GM21576 (cell line): ENCODE results near the gene CDK10.

Source experiments
- ATAC-seq: cut with Tn5 transposase; IDR thresholded peaks from one replicate; pipeline ENCODE4 v1.9.1; 2021; ENCODE audit warnings: mild to moderate bottlenecking, moderate library complexity; ENCODE audit not compliant: unreplicated experiment

CDK10 gene

GRCh38 chr16:89710709-89711564 lies 24.4 kb downstream of the CDK10 start:
- ATAC-seq, result no peak

- ATAC-seq, result no peak
Measured at GRCh38 chr16:89711601-89712273, 25.2 kb downstream of the CDK10 start.

DNA sequence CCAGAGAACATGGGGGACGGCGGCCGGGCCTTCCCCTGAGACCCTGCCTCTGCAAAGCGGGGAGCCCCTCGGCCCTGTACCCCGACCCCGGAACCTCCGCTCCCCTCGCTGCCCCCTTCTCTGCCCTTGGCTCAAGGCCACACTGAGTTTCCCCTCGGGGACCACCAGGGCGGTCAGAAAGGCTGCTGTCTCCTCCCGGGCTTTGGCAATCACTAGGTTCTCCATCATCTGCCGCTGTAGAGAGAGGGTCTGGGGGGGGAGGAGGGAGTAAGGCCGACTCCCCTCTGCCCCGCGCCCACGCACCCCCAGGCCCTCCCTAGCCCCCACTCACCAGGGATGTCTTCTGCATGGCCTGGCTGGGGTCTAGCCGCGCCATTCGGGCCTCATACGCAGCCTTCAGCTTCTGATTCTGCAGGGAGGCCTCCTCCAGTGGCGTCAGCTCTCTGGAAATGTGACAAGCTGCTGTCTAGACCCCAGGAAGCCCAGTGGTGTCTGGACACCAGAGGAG lies 25.8 kb downstream of the CDK10 start:
- no peak for ATAC-seq

- no peak for ATAC-seq
Measured at GRCh38 chr16:89716493-89716892, 30.0 kb downstream of the CDK10 start.

DNA sequence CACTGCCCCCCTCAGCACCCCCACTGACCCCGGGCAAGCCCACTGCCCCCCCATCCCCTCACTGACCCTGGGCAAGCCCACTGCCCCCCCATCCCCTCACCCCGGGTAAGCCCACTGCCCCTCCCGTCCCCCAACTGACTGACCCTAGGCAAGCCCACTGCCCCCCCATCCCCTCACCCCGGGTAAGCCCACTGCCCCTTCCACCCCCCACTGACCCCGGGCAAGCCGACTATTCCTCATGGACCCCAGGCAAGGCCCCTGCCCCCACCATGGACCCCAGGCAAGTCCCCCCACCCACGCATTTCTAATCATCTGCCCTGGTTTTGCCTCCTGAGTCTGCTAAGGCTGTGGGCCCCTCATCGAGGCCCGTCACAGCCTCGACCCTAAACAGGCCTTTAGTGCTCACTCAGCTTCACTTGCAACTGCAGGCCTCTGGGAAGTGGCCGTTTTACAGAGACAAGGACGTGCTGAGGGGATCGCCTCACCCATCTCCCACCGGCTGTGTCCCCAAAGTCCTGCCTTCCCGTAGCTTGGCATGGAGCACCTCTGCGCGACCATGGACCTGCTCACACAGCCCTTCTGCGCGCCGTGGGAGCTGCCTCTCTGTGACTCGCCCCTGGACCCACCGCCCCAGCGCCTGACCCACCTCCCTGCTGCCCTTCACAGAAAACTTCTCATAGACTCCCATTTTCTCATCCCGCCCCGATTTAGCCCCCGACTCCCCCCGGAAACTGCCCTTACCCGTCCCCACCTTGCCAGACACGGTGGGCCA lies 30.6 kb downstream of the CDK10 start:
- ATAC-seq, result no peak

GRCh38 chr16:89717688-89718505 lies 31.4 kb downstream of the CDK10 start:
- no peak for ATAC-seq

GRCh38 chr16:89720551-89720812 lies 34.0 kb downstream of the CDK10 start:
- peak; percentile 15 for ATAC-seq

DNA sequence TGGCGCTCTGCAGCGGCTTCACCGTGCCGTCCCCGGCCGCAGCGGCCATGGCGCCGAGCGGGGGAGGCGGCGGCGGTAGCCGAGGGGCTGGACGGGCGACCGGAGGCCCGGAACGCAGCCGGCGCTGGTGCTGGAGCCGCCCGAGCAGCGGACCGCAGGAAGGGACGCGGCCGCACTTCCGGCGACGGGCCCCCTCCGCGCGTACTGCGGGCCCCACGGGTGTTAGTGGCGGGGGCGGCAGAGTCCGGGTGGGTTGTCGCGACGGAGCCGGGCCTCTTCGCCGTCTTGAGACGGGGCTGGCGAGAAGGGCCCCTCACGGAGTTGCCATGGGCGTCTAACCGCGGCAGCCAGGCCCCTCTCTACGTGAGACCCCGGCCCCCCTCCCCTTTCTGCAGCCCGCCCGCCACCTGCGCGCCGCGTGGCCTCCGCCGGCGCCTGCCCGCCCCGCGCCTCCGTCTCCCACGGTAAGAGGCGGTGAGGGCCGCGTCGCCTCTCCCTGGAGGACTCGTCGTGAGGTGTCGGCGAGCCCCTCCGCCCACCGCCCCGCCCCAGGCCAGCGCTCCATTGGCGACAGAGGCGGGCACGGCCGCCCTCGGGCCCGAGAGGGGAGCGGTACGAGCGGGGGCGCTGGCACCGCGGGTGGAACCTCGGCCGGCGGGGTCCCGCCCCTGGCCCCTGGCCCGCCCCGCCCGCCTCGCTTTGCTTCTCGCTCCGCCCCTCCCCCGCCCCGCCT lies 34.5 kb downstream of the CDK10 start, which contains the start of the genes VPS9D1 and ZNF276:
Gene VPS9D1, minus strand, starts transcription at position 86 of the 733 bp plus-strand sequence. Its CDS starts 37 bp downstream, at position 49.
Gene ZNF276, plus strand, starts transcription at position 725 of the 733 bp plus-strand sequence. CDS start 104 bp downstream, outside the sequence.
- peak; percentile 36 for ATAC-seq

- peak; percentile 33 for ATAC-seq
Measured at GRCh38 chr16:89721546-89722391, 35.3 kb downstream of the CDK10 start.

GRCh38 chr16:89722392-89723278 lies 36.1 kb downstream of the CDK10 start:
- peak; percentile 28 for ATAC-seq

DNA sequence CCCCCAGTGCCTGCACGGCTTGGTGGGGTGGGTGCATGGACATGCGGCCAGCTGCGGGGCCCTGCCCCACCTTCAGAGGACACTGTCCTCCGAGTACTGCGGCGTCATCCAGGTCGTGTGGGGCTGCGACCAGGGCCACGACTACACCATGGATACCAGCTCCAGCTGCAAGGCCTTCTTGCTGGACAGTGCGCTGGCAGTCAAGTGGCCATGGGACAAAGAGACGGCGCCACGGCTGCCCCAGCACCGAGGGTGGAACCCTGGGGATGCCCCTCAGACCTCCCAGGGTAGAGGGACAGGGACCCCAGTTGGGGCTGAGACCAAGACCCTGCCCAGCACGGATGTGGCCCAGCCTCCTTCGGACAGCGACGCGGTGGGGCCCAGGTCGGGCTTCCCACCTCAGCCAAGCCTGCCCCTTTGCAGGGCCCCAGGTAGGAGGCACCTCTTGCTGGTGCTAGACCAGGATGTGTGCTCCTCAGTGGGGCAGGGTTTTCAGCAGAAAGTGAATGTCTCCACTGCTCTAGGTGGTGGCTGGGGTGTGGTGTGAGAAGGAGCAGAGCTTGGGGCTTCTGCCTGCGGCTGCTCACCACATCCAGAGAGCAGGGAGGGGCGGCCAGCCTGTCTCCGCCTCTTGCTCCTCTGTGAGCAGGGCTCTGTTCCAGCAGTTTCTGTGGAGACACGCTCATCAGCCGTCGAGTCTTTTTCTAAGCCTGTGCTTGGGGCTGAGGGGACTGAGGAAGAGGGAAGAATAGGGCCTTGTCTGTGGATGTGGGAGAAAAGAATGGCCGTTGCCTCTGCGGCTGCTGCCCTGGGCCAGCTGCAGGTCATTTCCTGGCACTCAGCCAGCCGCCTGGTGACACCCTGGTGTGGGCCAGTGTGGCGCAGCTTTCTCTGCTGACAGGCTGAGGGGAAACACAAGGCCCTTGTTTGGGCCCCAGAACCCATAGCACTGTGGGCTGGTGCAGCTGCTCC lies 37.1 kb downstream of the CDK10 start:
- ATAC-seq, result no peak

DNA sequence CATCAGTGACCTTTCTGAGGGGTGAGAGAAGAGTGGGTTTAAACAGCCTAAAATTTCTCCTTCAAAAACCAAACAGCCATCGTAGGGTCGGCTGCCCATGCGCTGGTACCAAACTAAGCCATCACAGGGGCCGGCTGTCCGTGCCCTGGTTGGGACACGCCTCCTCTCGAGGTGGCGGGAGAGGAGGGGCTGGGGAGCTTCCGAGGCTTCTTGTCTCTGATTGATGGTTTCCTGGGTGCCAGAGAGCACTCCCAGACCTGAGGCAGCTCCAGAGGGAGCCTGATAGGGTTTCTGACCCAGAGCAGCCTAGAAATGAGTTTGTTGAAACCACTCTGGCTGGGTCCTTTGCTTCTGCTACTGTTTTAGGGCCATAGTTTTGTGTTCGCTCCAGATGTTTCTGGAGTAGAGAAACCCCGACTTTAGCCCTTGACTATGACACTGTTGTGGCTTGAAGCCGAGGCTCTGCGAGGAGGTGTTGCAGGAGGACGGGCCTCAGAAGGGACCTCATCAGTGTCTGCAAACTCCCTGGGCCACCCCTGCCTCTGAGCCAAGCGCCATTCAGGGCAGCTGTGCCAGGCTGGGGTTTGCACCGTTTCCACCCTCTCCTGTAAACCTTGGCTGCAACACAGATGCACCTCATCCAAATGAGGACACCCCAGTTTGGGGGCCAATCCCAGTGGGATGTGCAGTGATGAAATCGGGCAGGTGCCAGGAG lies 41.1 kb downstream of the CDK10 start:
- ATAC-seq, result no peak

DNA sequence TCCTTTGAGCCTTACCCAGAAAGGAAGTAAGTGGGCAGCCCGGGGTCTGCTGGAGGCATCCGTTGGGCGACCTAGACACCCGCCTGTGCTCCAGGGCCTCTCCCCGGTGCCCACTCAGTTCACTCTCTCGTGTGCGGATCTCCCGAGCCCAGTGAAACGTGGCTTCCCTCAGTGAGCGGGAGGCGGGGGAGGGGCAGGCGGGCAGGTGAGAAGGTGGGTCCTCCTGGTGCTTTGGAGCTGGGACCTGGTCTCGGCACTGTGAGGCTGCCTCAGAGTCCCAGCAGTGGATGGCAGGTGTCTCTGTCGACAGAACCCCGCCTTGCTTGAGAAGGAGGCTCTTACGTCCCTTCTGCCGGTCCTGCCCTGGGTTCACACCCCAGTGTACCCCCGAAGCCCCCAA lies 42.8 kb downstream of the CDK10 start:
- no peak for ATAC-seq

DNA sequence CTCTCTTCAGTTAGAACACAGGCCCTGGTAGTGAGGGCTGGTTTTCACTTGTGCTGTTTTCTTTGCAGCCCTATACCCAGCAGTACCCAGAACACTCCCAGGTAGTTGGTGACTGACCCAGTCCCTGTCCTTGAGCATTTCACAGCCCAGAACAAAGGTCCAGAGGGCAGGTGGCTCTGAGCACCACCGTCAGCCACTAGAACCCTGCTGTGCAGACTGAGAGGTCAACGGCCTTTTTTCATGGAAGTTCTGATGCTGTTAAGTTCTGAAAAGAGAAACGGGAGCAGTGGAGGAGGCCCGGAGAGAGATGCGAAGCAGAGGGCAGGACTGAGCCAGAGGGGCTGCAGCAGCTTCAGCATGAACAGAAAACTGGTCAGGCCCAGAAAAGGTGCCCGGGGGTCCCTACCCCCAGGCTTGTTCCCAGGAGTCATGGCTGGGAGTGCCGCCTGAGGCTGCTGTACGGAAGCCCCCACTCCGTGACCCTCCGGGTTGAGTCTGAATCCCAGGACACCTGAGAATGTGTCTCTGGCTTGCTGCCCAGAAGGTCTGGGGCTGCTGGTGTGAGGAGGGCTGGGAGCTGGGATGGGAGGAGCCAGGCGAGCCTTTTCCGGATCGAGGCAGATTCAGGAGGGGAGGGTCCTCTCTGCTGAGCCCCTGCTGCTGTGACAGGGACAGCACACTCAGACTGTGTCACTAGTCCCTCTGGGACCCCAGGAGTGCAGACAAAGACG lies 43.5 kb downstream of the CDK10 start:
- no peak for ATAC-seq

GRCh38 chr16:89730610-89731234 lies 44.2 kb downstream of the CDK10 start:
- ATAC-seq, result no peak
